ENCODE measurements around the gene MACROD2.

- no peak for TF ChIP-seq POLR2A (IDR thresholded peaks at IDR 0.05)
- TF ChIP-seq CTCF (IDR thresholded peaks at IDR 0.05) = no peak
These were observed 887.5 kb downstream of the MACROD2 start for GRCh38 chr20:14882846-14883245.

Data from uterus (tissue), 2 donors.